ENCODE results near the gene KCNE5.
"Not testable (repeated sequence)": the region's sequence is repeated elsewhere in the genome, so short reads cannot be mapped to it uniquely, and the experiment has no call there.

The KCNE5 gene, protein sequence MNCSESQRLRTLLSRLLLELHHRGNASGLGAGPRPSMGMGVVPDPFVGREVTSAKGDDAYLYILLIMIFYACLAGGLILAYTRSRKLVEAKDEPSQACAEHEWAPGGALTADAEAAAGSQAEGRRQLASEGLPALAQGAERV

DNA sequence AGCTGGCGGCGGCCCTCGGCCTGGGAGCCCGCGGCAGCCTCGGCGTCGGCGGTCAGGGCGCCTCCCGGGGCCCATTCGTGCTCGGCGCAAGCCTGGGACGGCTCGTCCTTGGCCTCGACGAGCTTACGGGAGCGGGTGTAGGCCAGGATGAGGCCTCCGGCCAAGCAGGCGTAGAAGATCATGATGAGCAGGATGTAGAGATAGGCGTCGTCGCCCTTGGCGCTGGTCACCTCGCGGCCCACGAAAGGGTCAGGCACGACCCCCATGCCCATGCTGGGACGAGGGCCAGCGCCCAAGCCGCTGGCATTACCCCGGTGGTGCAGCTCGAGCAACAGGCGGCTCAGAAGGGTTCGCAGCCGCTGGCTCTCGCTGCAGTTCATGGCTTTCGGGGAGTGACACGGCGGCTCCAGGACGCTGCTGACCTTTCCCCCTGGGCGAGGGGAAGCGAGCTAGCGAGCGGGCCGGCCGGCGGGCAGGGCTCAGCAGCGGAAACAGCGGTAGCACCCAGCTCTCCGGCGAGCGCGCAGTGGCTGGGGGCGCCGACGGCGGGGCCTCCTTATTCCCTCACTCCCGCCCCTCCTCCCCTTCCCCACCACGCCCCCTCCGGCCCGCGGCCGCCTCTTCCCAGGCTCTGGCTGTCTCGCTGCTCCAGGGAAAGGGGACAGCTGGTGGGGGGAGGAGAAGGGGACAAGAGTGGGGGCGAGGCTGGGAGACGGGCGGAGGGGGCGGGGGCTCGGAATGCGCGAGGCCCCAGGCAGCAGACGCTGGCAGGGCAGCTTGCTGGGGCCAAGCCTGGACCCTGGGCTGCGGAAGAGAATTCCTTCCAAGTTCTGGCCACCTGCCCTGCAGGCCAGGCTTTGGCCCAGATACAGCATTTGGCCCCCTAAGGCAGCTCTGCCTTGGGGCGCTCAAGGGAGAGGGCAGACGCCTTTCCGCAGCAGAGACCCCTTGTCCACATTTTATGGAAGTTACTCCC is at the start of gene KCNE5:
Gene KCNE5, minus strand, starts transcription at position 532 of the 976 bp plus-strand sequence. Its CDS starts 152 bp downstream, at position 380.
- DNase-seq (ENCODE audit: low read depth in 2 of 2, low spot score in 1 of 2): no peak

DNA sequence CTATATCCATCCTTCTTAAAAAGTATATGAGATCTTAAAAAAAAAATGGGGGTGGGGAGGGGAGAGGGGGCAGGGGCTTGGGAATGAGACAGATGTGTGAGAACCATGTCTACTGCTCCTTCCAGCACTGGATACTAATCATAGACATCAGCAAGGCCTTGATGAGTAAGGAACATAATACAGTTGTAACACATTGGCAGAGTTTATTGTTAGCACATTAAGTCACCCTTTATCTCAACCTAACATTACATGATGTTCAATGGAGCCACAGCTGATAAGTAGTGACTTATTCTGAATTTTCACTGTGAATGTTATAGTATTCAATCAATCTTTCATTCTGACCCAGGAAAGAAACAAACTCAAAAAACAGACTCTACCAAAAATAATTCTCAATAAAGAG is 47.3 kb upstream of the KCNE5 start:
- no peak for DNase-seq (ENCODE audit: low read depth in 2 of 2, low spot score in 1 of 2)

DNA sequence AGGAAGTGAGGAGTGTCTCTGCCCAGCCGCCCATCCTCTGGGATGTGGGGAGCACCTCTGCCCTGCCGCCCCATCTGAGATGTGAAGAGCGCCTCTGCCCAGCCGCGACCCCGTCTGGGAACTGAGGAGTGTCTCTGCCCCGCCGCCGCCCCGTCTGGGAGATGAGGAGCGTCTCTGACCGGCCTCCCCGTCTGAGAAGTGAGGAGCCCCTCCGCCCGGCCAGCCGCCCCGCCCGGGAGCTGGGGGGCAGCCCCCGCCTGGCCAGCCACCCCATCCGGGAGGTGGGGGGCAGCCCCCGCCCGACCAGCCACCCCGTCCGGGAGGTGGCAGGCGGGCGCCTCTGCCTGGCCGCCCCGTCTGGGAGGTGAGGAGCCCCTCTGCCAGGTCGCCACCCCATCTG is 46.2 kb upstream of the KCNE5 start:
- DNase-seq (ENCODE audit: low read depth in 2 of 2, low spot score in 1 of 2): not testable (repeated sequence)

DNA sequence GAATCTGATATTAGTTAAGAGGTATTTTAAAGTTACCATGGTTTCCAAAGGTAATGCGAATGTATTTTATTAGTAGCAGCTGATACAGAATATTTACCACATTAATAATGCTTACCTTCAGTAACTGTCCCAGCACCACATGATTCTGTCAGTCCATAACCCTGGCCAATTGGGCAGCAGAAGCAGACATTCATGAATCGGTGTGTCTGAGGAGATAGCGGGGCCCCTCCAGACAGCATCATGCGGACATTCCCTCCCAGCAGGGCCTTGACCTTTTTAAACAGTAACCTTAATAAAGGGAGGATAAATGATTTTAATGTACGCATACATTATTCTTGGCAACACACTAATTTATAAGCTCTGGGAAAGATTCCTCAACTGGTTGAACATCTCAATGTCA is 43.0 kb upstream of the KCNE5 start:
- DNase-seq (ENCODE audit: low read depth in 2 of 2, low spot score in 1 of 2): no peak

DNA sequence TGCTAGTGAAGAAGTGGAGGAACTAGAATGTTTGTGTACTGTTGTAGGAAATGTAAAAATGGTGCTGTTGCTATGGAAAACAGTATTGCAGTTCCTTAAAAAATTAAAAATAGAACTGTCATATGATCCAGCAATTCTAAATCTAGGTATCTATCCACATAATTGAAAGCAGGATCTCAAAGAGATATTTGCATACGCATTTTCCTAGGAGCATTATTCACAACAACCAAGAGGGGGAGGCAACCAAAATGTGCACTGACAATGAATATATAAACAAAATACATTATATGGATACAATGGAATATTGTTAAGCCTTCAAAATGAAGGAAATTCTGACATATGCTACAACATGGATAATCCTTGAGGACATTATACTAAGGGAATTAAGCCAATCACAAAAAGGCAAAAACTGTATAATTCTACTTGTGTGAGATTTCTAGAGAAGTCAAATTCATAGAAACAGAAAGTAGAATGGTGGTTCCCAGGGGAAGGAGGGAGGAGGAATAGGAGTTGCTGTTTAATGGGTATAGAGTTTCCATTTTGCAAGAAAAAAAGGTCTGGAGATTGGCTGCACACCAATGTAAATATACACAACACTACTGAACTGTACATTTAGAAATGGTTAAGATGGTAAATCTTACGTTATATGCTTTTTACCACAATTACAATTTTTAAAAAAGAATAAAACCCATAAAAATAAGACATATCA is 35.6 kb upstream of the KCNE5 start:
- no peak for DNase-seq (ENCODE audit: low read depth in 2 of 2, low spot score in 1 of 2)

DNA sequence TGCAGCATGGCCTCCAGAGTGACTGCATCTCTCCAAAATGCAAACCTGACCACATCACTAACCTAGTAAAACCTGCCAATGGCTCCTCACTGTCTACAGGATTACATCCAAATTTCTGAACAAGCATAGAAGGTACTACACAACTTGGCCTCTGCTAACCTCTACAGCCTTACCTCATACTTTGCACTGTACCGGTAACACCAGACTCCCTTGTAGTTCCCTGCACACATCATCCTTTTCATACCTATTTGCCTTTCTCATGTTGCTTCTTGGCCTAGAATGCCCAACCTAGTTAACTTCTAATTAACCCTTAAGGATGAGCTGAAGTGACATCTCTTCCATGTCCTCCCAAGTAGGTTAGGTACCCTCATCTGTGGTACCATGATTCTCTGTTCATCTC is 33.4 kb upstream of the KCNE5 start:
- DNase-seq (ENCODE audit: low read depth in 2 of 2, low spot score in 1 of 2): no peak

DNA sequence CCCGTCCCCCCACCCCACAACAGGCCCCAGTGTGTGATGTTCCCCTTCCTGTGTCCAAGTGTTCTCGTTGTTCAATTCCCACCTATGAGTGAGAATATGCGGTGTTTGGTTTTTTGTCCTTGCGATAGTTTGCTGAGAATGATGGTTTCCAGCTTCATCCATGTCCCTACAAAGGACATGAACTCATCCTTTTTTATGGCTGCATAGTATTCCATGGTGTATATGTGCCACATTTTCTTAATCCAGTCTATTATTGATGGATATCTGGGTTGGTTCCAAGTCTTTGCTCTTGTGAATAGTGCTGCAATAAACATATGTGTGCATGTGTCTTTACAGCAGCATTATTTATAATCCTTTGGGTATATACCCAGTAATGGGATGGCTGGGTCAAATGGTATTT is 32.4 kb upstream of the KCNE5 start:
- not testable (repeated sequence) for DNase-seq (ENCODE audit: low read depth in 2 of 2, low spot score in 1 of 2)

DNA sequence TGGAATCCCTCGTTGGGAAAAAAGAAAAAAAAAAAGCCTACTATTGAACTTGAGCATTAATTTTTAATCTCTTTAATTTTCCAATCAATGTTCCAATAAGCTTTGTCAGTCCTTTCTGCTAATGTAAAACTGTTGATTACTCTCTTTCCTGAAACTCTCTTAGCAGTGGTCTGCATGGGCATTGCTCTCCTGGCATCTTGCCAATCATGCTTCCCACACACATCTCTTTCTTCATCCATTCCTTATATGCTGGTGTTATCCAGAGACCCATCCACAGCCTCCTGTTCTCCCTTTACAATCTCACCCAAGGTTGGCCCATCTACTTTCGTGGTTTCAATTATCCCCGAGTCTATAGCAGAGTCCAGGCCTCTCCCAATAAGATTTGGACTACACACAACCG is 31.8 kb upstream of the KCNE5 start:
- no peak for DNase-seq (ENCODE audit: low read depth in 2 of 2, low spot score in 1 of 2)

DNA sequence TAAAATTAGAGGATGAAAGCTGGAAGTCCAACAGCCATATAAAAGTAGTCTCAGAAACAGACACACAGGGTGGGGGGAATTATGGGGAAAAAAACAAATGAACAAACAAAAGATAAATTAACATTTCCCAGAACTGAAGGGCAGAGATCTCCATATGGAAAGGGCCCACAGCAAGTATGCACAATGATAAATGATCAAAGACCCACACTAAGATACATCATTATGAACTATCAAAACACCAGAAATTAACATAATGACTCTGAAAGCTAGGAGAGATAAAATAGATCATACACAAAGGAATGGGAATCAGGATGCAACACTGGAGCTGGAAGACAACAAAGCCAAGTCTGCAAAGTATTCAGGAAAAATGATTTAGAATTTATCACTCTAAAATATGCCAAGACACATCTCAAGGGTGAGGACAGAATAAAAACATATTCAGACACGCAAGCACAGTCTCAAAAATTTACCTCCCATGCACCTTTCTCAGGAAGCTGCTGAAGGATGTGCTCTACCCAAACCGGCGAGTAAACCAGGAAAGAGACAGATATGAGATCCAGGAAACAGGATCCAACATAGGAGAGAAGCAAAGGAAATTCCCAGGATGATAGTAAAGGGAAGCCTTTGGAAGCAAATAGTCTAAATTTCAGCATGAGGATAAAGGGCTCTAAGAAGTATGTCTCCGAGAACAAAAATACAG is 30.7 kb upstream of the KCNE5 start:
- no peak for DNase-seq (ENCODE audit: low read depth in 2 of 2, low spot score in 1 of 2)

DNA sequence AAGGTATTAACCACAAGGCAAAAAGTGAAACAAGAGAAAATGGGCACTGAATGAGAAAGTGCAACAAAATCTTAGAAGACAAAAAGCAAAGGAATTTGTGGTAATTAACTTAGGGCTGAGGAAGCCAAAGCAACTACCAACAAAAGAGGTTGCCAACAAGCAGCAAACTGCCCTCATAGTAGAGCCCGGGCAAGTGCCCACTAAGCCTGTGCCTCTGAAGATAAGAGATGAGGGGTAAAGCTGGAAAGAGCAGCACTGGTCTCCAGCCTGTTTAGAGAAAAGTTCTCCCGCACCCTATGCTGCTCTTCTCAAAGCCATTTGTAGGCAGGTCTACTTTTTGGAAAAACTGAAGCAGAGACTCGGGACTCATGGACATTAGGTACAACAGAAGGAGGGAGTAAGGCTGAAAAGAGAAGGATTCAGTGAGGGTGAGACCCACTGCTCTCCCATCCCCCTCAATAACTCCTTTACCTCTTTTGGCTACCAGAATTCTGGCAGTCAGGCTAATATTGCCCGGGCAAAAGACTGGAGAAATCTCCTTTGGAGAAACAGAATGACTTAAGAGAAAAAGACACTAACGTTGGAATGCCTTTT is 29.6 kb upstream of the KCNE5 start:
- DNase-seq (ENCODE audit: low read depth in 2 of 2, low spot score in 1 of 2): no peak

DNA sequence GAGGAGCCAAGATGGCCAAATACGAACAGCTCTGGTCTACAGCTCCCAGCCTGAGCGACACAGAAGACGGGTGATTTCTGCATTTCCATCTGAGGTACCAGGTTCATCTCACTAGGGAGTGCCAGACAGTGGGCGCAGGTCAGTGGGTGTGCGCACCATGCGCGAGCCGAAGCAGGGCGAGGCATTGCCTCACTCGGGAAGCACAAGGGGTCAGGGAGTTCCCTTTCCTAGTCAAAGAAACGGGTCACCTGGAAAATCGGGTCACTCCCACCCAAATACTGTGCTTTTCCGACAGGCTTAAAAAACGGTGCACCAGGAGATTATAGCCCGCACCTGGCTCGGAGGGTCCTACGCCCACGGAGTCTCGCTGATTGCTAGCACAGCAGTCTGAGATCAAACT is 19.7 kb upstream of the KCNE5 start:
- DNase-seq (ENCODE audit: low read depth in 2 of 2, low spot score in 1 of 2): not testable (repeated sequence)

DNA sequence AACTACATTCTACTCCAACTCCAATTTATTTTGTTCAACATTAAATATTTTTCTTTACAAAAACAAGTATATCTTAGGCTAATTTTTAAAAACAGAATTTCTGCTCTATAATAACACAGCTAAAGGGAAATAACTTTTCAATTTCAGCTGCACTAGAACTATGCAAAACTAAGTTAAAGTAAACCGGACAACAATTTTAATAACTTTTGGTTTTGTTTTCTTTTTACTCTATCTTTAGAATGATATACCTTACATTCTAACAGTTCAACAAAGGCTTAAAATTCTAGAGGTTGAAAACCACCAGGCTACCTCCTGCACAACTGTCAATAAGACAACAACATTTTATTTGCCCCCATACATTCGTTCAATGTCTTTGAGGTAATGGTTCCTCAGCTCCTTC is 18.7 kb upstream of the KCNE5 start:
- no peak for DNase-seq (ENCODE audit: low read depth in 2 of 2, low spot score in 1 of 2)

DNA sequence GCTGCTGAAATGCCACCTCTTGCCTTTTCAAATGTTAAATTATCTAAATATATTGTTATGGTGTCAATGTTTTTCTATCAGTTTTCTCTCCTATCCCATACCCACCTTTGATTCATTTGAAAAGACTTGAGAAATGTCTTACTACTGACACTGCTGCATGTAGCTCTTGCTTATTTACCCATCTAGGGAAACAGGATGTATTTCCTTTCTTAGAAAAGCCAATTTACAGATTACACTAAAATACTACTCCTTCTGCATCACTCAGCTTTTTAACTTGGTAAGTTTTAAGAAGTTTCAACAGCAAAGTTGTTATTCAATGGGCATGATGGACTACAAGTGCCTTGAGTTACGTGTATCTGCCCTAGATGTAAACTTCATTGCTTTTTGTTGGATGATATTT is 13.2 kb upstream of the KCNE5 start:
- DNase-seq (ENCODE audit: low read depth in 2 of 2, low spot score in 1 of 2): no peak

DNA sequence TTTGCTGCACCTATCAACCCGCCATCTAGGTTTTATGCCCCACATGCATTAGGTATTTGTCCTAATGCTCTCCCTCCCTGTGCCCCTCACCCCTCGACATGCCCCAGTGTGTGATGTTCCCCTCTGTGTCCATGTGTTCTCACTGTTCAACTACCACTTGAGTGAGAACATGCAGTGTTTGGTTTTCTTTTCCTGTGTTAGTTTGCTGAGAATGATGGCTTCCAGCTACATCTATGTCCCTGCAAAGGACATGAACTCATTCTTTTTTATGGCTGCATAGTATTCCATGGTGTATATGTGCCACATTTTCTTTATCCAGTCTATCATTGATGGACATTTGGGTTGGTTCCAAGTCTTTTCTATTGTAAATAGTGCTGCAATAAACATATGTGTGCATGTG is 12.5 kb upstream of the KCNE5 start:
- DNase-seq (ENCODE audit: low read depth in 2 of 2, low spot score in 1 of 2): not testable (repeated sequence)

DNA sequence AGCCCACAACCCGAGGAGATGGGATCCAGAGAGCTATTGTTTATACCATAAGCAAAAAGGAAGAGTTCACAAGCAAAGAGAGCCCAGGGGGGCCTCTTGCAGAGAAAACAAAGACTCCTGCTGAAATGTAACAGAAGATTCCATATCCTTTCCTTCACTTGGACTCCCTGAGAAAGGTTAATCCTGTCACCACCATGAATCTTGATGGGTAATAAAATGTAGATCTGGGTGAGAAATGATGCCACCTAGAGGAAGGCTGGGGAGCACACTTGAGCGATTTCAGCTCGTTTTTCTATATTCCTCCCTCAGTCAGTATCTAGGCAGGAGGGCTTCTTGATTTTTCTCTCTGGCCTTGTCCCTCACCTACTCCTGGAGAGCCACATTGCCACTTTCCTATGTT is 10.2 kb upstream of the KCNE5 start:
- DNase-seq (ENCODE audit: low read depth in 2 of 2, low spot score in 1 of 2): no peak

DNA sequence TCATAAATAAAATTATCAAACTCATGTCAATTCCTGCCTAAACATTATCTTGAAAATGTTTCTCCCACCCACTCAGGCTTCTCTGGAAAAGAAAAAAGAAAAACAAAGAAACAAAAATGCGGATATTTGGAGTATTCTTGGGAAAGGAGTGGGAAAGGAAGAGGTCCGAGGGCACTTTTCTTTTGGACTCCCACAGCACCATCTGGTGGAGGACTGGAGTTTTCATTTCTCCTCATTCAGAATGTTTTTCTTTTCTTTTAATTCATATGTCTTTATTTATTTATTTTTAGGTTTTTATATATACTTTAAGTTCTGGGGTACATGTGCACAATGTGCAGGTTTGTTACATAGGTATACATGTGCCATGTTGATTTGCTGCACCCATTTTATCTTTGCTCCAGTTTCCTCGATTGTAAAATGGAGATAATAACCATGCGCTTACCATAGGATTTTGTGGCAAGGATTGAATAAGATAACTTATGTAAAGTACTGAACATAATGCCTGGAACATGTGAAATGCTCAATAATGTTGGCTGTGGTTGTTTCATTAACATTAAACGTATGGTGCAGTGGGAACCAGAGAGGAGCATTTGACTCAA is 8.0 kb upstream of the KCNE5 start:
- no peak for DNase-seq (ENCODE audit: low read depth in 2 of 2, low spot score in 1 of 2)

DNA sequence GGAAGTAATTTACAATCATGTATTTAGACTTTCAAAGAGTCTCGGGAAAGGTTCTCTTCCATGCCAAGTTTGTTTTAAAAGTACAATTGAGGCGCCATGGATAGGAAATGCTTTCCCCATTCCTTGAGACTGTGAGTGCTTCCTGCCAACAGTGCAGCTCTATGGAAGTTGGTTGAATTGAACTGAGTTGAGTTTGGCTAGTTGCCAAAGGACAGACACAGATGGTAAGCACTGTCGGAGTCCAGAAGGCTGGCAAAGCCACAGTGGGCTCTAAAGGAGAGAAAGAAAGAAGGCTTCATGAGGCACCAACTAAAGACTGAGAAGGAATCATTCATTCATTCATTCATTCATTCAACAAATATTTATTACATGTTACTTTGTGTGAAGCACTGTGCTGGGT is 4.3 kb upstream of the KCNE5 start:
- DNase-seq (ENCODE audit: low read depth in 2 of 2, low spot score in 1 of 2): no peak

DNA sequence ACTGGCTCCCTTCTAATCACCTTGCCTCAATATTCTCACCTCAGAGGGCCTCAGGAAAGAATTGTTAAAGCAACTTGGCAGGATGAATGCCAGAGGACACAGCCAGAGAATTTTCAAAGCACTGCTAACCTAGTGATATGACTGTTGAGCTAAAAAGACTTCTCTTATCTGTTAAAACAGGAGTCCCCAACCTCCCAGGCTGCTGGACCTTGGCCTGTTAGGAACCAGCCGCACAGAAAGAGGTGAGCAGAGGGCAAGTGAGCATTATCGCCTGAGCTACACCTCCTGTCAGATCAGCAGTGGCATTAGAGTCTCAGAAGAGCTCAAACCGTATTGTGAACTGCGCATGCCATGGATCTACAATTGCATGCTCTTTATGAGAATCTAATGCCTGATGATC is 1.7 kb upstream of the KCNE5 start:
- DNase-seq (ENCODE audit: low read depth in 2 of 2, low spot score in 1 of 2): no peak

DNA sequence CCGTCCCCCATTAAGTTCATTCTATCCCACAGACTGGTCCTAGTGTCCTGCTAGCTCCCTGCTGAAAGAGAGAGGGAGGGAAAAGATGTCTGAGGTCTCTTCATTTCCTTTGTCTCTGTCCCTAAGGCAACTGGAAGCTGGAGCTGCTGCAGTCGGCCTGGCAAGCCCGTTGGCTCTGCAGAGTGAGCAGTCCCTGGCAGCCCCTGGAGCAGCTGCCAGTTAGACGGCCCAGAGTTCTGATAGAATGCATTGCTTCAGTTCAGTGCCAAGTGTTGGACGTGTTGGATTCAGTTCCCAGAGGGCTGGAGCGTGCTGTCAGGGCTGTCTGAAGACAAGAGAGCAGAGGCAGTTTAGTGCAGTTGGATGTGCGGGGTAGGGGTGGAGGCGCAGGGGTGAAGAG is 975 bp downstream of the KCNE5 start:
- no peak for DNase-seq (ENCODE audit: low read depth in 2 of 2, low spot score in 1 of 2)

DNA sequence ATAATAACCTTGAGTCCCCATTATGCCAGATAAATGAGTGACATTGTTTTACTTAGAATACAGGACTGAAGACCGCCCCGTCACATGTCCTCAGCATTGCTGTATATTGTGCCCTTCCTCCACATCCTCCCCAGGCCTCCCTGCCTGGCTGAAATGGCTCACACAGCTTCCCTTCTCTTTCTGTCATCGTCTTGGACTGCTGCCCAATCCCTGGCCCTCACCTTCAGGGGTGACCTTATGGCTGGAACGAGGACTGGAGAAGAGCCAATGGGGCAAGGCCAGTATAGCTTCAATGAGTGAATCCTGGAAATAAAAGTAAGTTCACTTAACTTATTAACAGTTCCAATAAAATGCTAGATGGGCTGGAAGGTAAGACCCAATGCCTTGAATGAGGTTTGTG is 2.7 kb downstream of the KCNE5 start:
- no peak for DNase-seq (ENCODE audit: low read depth in 2 of 2, low spot score in 1 of 2)

DNA sequence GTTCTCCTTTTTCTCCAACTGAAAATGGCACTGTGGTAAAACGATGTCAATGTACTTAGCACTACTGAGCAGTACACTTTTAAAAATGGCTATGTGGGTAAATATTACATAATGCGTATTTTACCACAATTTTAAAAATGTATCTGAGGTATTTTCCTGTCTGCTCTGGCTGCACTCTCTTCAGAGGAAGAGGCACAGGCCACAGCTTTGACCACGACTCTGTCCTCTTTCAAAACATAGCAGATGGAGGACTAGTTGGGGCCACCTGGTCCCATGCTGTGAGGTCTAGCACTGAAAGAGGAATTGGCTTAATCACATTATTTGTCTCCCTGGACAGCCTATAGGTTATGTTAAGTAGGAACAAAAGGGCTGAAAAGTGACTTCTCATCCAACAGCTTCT is 5.2 kb downstream of the KCNE5 start:
- DNase-seq (ENCODE audit: low read depth in 2 of 2, low spot score in 1 of 2): no peak
